WERI-Rb-1 (cell line): ENCODE measurements around the gene FAM171A2.

Experiments used
- DNase-seq: peaks from one replicate; pipeline ENCODE4 v3.0.0-alpha.2; 2020
- H3K27ac ChIP-seq: fragments of 250-450 bp; sonication (Bioruptor Pico); 2 replicates; pipeline ENCODE4 v1.5.1; 2020; ENCODE audit warnings: mild to moderate bottlenecking, moderate library complexity
- H3K27me3 ChIP-seq: fragments of 250-450 bp; sonication (Bioruptor Pico); 2 replicates; pipeline ENCODE4 v1.5.1; 2021; ENCODE audit warnings: mild to moderate bottlenecking, low read depth, moderate library complexity; ENCODE audit not compliant: insufficient read depth, severe bottlenecking
- H3K36me3 ChIP-seq: fragments of 250-450 bp; sonication (Bioruptor Pico); 2 replicates; pipeline ENCODE4 v1.5.1; 2020; ENCODE audit warnings: mild to moderate bottlenecking, moderate library complexity
- H3K4me3 ChIP-seq: 2 replicates; pipeline ENCODE4 v1.5.1; 2011; ENCODE audit warnings: low read depth, mild to moderate bottlenecking, control low read depth, low read length
- H3K9me3 ChIP-seq: fragments of 250-450 bp; sonication (Bioruptor Pico); 2 replicates; pipeline ENCODE4 v1.5.1; 2021; ENCODE audit warnings: mild to moderate bottlenecking, moderate library complexity; ENCODE audit not compliant: severe bottlenecking
- TF ChIP-seq, protein P1 (sequence below): IDR thresholded peaks from 2 replicates; pipeline ENCODE4 v1.5.1; 2011; ENCODE audit warnings: low read depth, mild to moderate bottlenecking, control low read depth, inconsistent platforms, low read length

FAM171A2 gene

DNA sequence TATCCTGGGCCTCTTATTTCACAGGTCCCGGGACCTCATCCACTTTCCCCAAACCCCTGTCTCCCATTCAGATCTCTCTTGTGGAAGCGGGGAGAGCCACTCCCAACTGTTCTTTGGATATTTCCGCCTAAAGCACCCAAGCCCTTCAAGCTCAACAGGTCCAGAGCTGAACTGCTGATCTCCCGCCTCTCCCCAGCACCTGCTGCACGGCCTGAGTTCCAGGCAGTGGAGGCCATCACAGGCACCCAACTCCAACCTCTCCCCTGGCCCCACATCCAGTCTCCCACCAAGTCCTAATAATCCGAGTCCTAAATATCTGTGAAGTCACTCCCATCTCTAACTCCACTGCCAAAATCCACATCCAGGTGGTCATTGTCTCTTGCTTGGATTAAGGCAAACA is 19.3 kb upstream of the FAM171A2 start:
- TF ChIP-seq, protein P1, sequence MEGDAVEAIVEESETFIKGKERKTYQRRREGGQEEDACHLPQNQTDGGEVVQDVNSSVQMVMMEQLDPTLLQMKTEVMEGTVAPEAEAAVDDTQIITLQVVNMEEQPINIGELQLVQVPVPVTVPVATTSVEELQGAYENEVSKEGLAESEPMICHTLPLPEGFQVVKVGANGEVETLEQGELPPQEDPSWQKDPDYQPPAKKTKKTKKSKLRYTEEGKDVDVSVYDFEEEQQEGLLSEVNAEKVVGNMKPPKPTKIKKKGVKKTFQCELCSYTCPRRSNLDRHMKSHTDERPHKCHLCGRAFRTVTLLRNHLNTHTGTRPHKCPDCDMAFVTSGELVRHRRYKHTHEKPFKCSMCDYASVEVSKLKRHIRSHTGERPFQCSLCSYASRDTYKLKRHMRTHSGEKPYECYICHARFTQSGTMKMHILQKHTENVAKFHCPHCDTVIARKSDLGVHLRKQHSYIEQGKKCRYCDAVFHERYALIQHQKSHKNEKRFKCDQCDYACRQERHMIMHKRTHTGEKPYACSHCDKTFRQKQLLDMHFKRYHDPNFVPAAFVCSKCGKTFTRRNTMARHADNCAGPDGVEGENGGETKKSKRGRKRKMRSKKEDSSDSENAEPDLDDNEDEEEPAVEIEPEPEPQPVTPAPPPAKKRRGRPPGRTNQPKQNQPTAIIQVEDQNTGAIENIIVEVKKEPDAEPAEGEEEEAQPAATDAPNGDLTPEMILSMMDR = no peak
- no peak overlapping the region for H3K4me3 ChIP-seq
- no peak overlapping the region for H3K27ac ChIP-seq
- H3K36me3 ChIP-seq = no peaks in the 10 kb centered on the region
- no peak for DNase-seq
- H3K9me3 ChIP-seq = peaks cover 17% of the 10 kb centered on the region
- H3K27me3 ChIP-seq = no peaks in the 10 kb centered on the region

GRCh38 chr17:44381810-44382305 is 18.2 kb upstream of the FAM171A2 start:
- DNase-seq = no peak
- Histone ChIP-seq H3K27ac (no peak overlapping the region), H3K9me3 (peaks cover 17% of the 10 kb centered on the region), H3K36me3 (no peaks in the 10 kb centered on the region), H3K4me3 (no peak overlapping the region), H3K27me3 (no peaks in the 10 kb centered on the region)
- TF ChIP-seq, protein P1 = no peak

- no peak for DNase-seq
- H3K27ac ChIP-seq = no peak overlapping the region
- TF ChIP-seq, protein P1 = no peak
- peaks cover 15% of the 10 kb centered on the region for H3K9me3 ChIP-seq
- no peaks in the 10 kb centered on the region for H3K27me3 ChIP-seq
- no peaks in the 10 kb centered on the region for H3K36me3 ChIP-seq
- H3K4me3 ChIP-seq = no peak overlapping the region
Observed at GRCh38 chr17:44380767-44381166, 17.1 kb upstream of the FAM171A2 start.

DNA sequence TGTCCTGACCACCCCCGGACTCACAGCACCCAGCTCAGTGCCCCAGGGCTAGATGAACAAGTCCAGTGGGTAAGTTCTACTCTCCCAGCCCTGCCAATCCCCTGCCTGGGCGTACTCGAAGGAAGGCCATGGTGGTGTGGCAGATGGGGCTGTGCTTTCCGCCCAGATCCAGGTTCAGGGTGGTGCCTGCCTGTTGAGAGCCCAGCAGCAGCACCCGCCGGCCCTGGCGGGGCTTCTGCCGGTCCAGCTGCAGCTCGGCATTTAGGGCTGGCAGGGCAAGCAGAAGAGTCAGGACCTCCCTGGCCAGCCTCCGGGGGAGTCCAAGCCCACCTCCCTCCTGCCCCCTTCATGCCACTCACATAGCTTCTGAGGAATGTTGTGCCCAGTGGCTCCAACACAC is 16.2 kb upstream of the FAM171A2 start:
- no peaks in the 10 kb centered on the region for H3K36me3 ChIP-seq
- peaks cover 12% of the 10 kb centered on the region for H3K9me3 ChIP-seq
- no peak for DNase-seq
- H3K27me3 ChIP-seq = no peaks in the 10 kb centered on the region
- no peak overlapping the region for H3K27ac ChIP-seq
- TF ChIP-seq, protein P1 = no peak
- no peak overlapping the region for H3K4me3 ChIP-seq

GRCh38 chr17:44378171-44378705 is 14.6 kb upstream of the FAM171A2 start:
- H3K36me3 ChIP-seq = no peaks in the 10 kb centered on the region
- H3K4me3 ChIP-seq = no peak overlapping the region
- H3K27me3 ChIP-seq = no peaks in the 10 kb centered on the region
- TF ChIP-seq, protein P1 = no peak
- no peak for DNase-seq
- H3K27ac ChIP-seq = no peak overlapping the region
- peaks cover under 1% of the 10 kb centered on the region for H3K9me3 ChIP-seq

GRCh38 chr17:44376779-44377178 is 13.1 kb upstream of the FAM171A2 start:
- H3K27ac ChIP-seq = no peak overlapping the region
- DNase-seq = no peak
- H3K27me3 ChIP-seq = no peaks in the 10 kb centered on the region
- TF ChIP-seq, protein P1 = no peak
- no peak overlapping the region for H3K4me3 ChIP-seq
- no peaks in the 10 kb centered on the region for H3K9me3 ChIP-seq
- H3K36me3 ChIP-seq = no peaks in the 10 kb centered on the region
